SKM-1 treated with dmso at 0.1 percent for 144 hours (cell line): ENCODE results near the gene SPAG9.
A peak's percentile ranks its signal among the peaks of the same experiment; 100 is the strongest.
"Not testable (repeated sequence)": the region's sequence is repeated elsewhere in the genome, so short reads cannot be mapped to it uniquely, and the experiment has no call there.

Experiments
- DNase-seq: peaks from one replicate; lab custom pipeline; 2025; ENCODE audit not compliant: unreplicated experiment; lab: John Stamatoyannopoulos, UW

The SPAG9 gene

GRCh38 chr17:51097708-51098446 lies 22.8 kb downstream of the SPAG9 start:
- no peak for DNase-seq

DNA sequence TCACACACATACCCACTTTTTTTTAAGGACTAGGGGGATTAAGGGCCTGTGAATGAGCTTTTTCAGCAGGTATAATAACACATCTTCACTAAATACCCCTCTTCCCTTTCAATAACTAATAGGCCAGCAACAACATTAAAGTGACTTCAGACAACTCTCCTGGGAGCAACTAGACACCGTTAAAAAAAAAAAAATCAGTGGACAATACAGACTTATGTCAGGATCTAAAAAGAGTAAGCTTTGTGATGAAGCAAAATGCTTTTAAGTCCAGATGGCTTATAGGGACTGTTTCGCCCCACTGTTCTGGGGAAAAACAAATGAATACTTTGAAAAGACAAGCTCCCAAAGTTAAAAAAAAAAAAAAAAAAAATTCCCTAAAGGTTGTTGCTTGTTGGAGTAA lies 29.0 kb downstream of the SPAG9 start:
- DNase-seq = no peak

DNA sequence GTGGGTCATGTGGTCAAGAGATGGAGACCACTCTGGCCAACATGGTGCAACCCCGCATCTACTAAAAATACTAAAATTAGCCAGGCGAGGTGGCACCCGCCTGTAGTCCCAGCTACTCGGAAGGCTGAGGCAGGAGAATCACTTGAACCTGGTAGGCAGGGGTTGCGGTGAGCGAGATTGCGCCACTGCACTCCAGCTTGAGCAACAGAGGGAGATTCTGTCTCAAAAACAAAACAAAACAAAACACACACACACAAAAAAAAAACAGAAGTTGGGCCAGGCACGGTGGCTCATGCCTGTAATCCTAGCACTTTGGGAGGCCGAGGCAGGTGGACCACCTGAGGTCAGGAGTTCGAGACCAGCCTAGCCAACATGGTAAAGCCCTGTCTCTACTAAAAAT lies 31.8 kb downstream of the SPAG9 start:
- DNase-seq = peak; percentile 75

DNA sequence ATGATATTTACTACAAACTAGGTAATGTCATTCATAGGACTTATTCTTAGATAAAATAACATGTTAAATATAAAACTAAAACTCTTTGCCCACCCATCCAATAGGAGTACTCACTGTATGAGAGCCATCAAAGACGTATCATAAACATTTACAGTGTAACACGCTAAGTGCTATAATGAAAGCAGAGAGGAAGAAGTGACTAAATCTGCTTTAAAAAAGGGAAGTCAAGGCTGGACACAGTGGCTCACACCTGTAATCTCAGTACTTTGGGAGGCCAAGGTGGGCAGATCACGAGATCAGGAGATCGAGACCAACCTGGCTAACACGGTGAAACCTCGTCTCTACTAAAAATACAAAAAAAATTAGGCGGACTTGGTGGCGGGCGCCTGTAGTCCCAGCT lies 32.4 kb downstream of the SPAG9 start:
- no peak for DNase-seq

DNA sequence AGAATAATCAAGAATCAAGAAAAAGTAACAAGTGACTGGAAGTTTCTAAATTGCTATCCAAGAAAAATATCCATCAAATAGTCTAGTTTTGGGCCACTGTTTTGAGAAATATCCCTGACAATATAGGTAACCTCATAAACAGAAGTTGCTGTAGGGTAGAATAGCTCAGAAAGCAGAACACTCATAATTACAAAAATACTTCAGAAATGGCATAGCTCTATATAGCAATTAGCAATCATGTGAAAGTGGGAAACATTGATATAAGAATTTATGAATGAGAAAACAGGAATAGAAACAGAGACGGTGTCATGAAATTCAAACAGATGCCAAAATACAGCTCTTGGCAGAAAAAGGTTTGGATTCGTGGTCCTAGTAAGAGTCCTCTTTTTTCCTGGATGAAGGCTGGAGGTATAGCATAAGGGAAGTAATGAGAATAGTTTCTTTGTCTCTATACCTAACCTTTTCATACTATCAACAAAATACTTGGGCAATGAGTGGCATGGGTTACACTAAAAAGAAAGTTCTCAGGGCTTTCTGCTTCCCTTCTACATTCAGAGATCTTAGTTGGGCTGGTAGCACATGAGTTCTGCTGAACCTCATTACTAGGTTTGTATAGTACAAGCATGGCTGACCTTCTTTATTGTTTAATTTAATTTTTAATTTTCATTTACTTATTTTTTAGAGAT lies 33.5 kb downstream of the SPAG9 start:
- no peak for DNase-seq

- DNase-seq = no peak
Measured at GRCh38 chr17:51085150-51085805, 35.4 kb downstream of the SPAG9 start.

DNA sequence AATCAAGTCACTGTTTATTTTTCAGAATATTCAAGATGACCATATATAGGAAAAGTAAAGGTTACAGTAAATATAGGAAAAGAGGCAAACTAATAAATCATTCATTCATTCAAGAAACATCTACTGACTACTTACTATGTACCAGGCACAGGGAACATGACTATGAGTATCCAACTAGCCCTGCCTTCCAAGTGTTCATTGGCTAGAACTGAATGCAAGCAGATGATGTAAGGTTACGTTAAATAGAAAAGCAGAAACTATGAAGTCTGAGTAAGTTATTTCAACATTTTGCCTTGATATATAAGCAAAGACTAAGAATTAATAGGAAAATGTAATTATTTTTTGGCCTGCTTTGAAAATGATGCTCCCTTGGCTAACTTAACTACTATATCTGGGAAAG lies 36.7 kb downstream of the SPAG9 start:
- DNase-seq = no peak

GRCh38 chr17:51083364-51083763 lies 37.3 kb downstream of the SPAG9 start:
- DNase-seq = not testable (repeated sequence)

DNA sequence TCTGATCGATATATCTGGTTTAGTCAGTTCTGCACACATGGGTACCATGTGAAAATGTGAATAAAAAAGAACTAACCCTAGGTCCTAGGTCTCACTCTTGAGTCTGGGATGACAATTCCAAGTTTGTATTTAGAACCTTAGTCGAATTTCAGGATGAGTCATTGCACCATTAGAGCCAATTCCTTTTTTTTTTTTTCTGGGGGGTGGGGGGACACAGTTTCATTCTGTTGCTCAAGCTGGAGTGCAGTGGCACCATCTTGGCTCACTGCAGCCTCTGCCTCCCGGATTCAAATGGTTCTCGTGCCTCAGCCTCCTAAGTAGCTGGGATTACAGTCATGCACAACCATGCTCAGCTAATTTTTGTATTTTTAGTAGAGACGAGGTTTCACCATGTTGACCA lies 41.6 kb downstream of the SPAG9 start:
- DNase-seq = no peak

GRCh38 chr17:51078009-51078592 lies 42.6 kb downstream of the SPAG9 start:
- no peak for DNase-seq

DNA sequence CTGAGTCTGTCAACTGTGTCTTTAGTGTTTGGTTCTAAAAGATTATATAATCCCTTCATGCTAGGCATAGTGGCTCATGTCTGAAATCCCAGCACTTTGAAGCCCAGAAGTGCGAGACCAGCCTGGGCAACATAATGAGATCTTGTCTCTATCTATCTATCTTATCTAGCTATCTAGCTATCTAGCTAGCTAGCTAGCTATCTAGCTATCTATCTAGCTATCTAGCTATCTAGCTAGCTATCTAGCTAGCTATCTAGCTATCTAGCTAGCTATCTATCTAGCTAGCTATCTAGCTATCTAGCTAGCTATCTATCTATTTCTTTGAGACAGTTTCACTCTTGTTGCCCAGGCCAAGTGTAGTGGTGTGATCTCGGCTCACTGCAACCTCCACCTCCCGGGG lies 43.8 kb downstream of the SPAG9 start:
- no peak for DNase-seq

DNA sequence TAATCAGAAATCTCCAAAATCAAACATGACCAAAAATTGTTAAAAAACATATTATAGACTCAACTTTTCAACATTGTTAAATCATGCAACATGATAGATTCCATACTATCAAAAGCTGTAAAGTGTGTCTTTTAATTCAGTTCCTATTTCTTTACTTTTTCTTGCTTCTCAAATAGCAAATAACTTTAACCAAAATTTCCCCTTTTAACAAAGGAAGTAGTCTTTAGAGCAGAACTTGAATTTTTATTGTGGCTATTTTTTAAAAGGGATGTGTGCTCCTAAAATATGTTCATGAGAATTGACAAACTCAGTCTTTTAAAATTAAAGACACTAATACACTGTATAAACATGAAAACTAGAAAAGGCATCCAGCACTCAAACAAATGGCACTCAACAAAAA lies 49.1 kb downstream of the SPAG9 start:
- no peak for DNase-seq

DNA sequence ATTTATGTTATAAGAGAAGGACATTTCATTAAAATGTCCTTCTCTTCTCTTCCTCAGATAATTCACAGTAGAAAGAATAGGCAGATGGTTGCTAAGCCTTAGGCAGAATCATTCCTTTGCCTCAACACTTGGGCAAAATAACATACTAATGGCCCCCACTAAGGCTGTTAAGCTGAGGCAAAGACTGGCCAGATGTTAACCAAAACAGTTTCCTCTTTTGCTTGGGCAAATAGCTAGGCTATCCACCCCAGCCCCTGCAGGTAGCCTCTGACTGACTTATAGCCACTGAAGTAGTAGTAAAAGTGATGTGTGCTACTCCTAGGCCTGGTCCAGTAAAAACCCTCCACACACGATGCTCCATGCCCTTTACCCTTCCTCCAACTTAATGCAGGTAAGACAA lies 55.2 kb downstream of the SPAG9 start:
- DNase-seq = no peak

DNA sequence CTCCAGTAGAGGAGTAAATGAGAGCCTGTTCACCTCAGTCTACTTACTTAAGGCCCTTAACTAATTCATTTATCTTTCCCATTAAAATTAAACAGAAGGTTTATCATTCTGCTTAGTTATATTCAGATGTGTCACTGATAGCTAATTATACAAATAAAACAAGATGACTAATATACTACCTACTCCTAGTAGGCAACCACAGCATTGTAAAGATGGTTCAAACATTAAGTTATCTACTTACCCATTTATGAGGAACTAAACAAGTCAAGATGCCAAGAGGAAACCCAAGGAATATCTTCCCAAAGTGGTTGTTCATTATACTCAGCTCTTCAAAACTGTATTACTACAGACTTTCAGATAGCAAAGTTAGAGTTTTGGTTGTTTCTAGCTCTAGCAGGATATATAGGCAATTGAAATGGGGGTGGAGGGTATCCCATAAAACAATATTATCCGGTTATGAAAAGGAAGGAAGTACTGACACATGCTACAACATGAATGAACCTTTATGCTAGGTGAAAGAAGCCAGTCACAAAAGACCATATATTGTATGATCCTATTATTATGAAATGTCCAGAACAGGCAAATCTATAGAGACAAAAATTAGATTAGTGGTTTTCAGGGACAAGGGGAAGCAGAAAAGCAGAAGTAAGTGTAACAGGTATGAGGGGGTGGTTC lies 56.5 kb downstream of the SPAG9 start:
- DNase-seq = no peak

GRCh38 chr17:51060396-51060795 lies 60.3 kb downstream of the SPAG9 start:
- no peak for DNase-seq

DNA sequence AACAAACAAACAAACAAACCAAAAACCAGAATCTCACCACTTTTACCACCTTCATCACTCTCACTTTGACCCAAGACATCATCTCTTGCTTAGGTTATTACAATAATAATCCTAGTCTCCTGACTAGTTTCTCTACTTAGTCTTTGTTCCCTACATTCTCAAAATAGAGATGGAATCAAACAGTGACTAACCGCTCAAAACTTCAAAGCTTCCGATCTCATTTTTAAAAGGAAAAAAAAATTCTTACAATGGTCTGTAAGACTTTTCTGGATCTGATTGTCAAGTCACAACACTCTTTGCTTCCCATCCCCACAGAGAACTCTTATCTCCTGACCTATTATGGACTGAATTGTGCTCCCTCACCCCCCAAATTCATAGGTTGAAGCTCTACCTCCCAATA lies 60.9 kb downstream of the SPAG9 start:
- no peak for DNase-seq

DNA sequence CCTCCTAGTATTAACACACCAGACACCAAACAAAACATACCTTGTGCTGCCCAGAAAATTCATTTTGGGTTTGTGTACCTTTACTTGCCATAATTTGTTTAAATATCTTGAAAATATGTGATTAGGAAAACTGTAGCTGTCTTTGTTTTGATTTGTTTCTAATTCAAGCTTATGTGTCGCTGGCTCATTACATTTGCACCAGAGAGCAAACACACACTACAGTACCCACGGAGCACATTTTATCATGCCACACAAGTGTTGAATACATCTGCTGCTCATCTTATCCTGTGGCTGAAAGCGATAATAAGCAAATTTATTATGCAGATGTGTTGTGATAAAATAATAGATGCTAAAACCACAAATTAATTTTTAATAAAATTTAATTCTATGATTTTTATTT lies 63.1 kb downstream of the SPAG9 start:
- no peak for DNase-seq

DNA sequence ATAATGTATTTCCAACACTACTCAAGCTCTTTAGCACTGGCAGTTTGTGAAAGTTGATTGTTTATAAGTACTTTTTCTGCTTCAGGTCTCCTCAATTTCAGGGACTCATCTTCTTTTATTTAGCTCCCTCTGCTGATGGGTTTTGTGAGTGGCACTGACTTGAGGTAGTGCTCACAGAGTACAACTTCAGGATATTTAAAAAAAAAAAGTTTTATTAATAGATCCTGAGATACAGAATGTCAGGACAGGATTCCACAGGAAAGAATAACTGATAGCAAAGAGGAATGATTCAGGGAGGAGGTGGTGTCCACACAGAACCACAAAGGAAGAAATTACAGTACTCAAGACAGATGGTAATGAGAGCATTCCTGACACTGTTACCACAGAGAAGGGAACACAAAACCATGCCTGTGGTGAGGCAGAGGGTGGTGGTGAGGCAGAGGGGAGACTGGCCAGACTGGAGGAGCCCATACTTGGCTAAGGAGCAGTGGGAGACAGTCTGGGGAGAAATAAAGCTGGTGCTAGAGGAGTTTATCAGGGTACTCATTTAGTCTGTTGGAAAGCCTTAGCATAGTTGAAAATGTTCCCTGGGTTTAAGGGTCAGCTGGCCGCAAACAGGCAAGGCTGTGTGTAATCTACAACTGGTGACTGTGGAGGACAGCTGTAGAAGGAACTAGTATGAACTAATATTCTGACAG lies 63.7 kb downstream of the SPAG9 start:
- DNase-seq = peak; percentile 27

DNA sequence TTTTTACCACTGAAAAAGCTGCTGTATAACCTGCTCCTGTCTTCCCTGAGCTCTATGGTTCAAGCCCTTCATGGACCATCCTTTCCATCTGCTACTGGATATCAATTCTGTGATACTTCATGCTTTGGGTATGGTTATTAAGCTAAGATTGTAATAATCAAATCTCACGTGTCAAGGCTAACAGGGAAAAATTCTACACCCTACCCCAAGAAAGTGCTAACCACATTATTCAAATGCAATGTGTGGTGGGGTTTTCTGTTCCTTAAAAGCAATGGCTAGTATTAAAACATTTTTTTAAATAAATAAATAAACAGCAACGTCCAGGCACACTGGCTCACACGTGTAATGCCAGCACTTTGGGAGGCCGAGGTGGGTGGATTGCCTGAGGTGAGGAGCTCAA lies 65.9 kb downstream of the SPAG9 start:
- no peak for DNase-seq

GRCh38 chr17:51052235-51052634 lies 68.4 kb downstream of the SPAG9 start:
- DNase-seq = no peak
